ENCODE data around the gene APOBEC3C.
"Not testable (repeated sequence)": the region's sequence is repeated elsewhere in the genome, so short reads cannot be mapped to it uniquely, and the experiment has no call there.

The APOBEC3C gene

DNA sequence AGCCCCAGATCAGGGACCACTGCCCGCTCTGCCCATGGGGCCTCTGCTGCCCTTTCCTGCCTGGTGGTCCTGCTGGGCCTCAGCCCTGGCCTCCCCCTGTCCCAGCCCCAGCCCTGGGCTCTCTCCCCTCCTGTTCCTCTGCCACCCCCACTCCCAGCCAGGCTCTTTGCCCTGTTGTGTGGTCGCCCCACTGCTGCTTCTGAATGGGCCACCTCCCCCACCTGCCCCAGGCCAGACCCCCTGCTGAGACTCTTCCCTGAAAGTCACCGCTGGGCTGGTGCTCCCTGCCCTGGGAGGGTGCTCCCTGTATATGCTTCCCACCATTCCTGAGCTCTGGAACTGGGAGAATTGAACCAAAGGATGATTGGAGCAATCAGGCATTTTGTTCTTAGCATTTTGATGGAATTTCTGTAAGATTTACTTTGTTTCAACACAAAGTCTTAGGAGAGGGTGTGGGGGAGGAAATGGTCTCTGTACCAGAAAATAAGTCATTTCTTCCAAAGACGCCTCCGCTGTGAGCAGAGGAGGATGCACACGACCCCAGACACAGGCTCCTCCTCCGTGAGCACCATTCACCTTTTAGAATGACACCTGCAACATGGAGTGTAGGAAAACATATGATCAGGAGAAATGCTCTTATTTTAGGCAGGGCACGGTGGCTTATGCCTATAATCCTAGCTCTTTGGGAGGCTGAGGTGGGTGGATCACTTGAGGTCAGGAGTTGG is 26.7 kb upstream of the APOBEC3C start:
- TF ChIP-seq, protein P1, sequence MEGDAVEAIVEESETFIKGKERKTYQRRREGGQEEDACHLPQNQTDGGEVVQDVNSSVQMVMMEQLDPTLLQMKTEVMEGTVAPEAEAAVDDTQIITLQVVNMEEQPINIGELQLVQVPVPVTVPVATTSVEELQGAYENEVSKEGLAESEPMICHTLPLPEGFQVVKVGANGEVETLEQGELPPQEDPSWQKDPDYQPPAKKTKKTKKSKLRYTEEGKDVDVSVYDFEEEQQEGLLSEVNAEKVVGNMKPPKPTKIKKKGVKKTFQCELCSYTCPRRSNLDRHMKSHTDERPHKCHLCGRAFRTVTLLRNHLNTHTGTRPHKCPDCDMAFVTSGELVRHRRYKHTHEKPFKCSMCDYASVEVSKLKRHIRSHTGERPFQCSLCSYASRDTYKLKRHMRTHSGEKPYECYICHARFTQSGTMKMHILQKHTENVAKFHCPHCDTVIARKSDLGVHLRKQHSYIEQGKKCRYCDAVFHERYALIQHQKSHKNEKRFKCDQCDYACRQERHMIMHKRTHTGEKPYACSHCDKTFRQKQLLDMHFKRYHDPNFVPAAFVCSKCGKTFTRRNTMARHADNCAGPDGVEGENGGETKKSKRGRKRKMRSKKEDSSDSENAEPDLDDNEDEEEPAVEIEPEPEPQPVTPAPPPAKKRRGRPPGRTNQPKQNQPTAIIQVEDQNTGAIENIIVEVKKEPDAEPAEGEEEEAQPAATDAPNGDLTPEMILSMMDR (IDR thresholded peaks at IDR 0.05), result no peak
- H3K4me1 ChIP-seq, result peaks cover 0 to 5% (median 4%) of the 10 kb centered on the region in 4 donors
- H3K4me3 ChIP-seq, result no peak overlapping the region
- no peaks in the 10 kb centered on the region for H3K36me3 ChIP-seq
- DNase-seq, result no peak
- no peaks in the 10 kb centered on the region for H3K27me3 ChIP-seq
- H3K9me3 ChIP-seq, result no peaks in the 10 kb centered on the region
- intact Hi-C loops (cut with DNase I; ENCODE audit: low total_unique reads), result no loop called here
- no peak overlapping the region for H3K27ac ChIP-seq

DNA sequence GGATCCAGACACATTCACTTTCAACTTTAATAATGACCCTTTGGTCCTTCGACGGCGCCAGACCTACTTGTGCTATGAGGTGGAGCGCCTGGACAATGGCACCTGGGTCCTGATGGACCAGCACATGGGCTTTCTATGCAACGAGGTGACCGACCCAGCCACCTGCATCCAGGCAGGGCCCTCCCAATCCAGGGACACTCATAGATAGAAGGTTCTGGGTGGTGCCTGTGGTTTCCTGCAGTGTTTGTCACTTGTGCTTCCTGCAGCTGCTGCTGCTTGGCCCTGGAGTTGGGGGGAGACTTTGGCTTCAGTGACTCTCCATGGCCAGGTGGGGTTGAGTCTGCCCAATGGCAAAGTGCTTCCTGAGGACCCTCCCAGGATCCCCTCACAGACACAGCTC is 24.6 kb upstream of the APOBEC3C start:
- no peak for DNase-seq
- Histone ChIP-seq H3K27ac (no peak overlapping the region), H3K9me3 (no peaks in the 10 kb centered on the region), H3K36me3 (no peaks in the 10 kb centered on the region), H3K4me1 (no peaks in the 10 kb centered on the region), H3K4me3 (no peak overlapping the region), H3K27me3 (peaks cover 0 to 6% of the 10 kb centered on the region in 2 donors)
- TF ChIP-seq, protein P1 (IDR thresholded peaks at IDR 0.05), result no peak
- intact Hi-C loops (cut with DNase I; ENCODE audit: low total_unique reads), result no loop called here

DNA sequence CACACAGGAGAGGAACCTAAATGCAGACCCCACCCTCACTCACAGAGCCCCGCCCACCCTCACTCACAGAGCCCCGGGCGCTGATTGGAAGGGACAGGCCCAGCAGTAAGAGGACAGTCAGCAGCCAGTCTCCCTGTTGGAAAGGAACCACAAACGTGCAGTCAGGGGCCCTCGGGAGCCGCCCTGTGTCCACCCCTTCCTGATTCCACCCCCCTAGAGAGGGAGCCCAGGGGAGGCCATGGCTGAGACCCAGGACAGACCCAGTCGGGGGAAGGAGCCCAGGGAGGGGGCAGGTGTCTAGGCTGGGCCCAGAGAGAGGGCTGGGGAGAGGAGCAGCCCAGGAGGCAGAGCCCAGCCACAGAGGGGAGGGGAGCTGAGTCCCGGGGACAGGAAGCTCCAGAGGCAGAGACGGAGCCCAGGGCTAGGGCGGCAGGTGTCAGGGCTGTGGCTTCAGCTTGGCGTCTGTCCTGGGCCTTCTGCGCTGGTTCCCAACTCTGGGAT is 21.1 kb upstream of the APOBEC3C start:
- intact Hi-C loops (cut with DNase I; ENCODE audit: low total_unique reads); H3K4me1 ChIP-seq; H3K36me3 ChIP-seq; DNase-seq; H3K27ac ChIP-seq; H3K4me3 ChIP-seq; H3K9me3 ChIP-seq: not testable (repeated sequence)
- H3K27me3 ChIP-seq, result peaks cover 0 to 29% of the 10 kb centered on the region in 2 donors

DNA sequence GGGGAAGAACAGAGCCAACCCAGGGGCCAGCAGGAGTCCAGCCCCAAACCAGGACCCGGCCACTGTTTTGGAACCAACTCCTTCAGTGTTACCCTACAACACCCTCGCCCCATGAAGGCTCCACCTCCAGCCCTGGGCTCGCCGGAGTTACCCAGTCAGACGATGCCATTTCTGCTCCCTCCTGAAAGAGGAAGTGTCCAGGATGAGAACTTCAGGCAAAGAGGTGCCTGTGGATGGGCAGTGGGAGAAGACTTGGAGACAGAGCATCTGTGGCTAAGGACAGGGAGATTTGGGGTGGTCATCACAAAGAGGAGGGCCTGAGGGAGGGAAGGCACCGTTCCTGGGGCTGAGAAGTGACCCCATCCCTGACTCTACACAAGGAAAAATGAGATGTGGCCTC is 18.0 kb upstream of the APOBEC3C start:
- TF ChIP-seq, protein P1 (IDR thresholded peaks at IDR 0.05), result no peak
- Histone ChIP-seq H3K4me1 (no peaks in the 10 kb centered on the region), H3K36me3 (no peaks in the 10 kb centered on the region), H3K27me3 (peaks cover 0 to 32% of the 10 kb centered on the region in 2 donors), H3K4me3 (no peak overlapping the region), H3K9me3 (no peaks in the 10 kb centered on the region), H3K27ac (no peak overlapping the region)
- intact Hi-C loops (cut with DNase I; ENCODE audit: low total_unique reads), result no loop called here
- no peak for DNase-seq

DNA sequence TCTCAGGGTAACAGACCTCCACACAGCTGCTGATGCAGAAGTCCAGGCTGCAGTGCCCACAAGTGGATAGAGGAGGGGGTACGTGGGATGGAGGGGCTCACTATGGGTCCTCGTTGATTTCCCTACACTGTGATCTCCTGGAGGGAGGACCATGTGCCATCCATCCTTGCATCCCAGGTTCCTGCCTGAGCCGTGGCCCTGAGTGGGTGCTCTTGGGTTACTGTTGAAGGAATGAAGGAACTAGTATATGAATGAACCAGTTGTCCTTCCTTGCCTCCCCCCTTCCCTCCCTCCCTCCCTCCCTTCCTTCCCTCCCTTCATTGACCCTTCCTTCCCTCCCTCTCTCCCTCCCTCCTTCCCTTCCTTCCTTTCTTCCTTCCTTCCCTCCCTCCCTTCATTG is 16.5 kb upstream of the APOBEC3C start:
- DNase-seq, result no peak
- intact Hi-C loops (cut with DNase I; ENCODE audit: low total_unique reads), result no loop called here
- Histone ChIP-seq H3K27ac (no peak overlapping the region), H3K27me3 (peaks cover 0 to 32% of the 10 kb centered on the region in 2 donors), H3K36me3 (no peaks in the 10 kb centered on the region), H3K9me3 (no peaks in the 10 kb centered on the region), H3K4me1 (no peaks in the 10 kb centered on the region), H3K4me3 (no peak overlapping the region)
- TF ChIP-seq, protein P1 (IDR thresholded peaks at IDR 0.05), result no peak

DNA sequence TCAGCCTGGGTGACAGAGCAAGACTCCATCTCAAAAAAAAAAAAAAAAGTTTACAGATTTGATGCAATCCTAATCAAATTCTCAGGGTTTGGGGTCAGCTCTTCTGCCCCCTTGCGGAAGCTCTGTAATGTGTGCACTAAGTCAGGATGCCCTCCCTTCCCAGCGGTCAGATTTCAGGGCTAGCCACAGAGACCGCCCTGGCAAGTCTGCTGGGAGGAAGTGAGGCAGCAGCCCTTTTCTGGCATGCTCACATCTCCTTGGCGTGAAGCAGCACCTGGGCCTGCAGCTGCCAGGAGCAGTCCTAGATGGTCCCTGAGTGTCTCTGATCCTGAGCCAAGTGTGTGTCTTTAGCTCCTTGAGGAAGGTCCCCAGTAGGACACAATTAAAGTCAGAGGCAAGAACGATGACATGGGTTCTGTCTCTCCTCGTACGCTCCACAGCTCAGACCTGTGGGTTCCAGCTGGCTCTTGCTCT is 10.9 kb upstream of the APOBEC3C start:
- peaks cover 0 to 4% (median 0%) of the 10 kb centered on the region in 4 donors for H3K4me1 ChIP-seq
- DNase-seq, result peak; percentile 73 to 86
- no peak overlapping the region for H3K27ac ChIP-seq
- H3K36me3 ChIP-seq, result no peaks in the 10 kb centered on the region
- H3K4me3 ChIP-seq, result no peak overlapping the region
- H3K9me3 ChIP-seq, result no peaks in the 10 kb centered on the region
- intact Hi-C loops (cut with DNase I; ENCODE audit: low total_unique reads), result loop anchor here (2.0 to 5.0 kb wide), 2 partner anchors 136 to 234 kb away; no protein-coding TSS in a partner anchor
- H3K27me3 ChIP-seq, result peaks cover 0 to 3% of the 10 kb centered on the region in 2 donors
- TF ChIP-seq, protein P1 (IDR thresholded peaks at IDR 0.05), result peak; percentile 76 to 78

All from tibial artery (tissue), 4 donors.